BJ (cell line): ENCODE results near the gene SLC4A5. TPM values are rescaled to one million over a fixed set of nuclear protein-coding genes. Genes with fewer than 3 reads are reported as not detected.

Experiments used
- CTCF ChIA-PET: fragments of 350-600 bp; formaldehyde crosslinking; extraction: SDS; loops from one replicate; lab custom pipeline; 2021; ENCODE audit warnings: antibody characterized with exemption, inconsistent platforms; lab: Yijun Ruan, JAX
- POLR2A ChIA-PET: fragments of 300-600 bp; sonication (Branson Sonifier 250); formaldehyde crosslinking; extraction: SDS; loops from one replicate; lab custom pipeline; 2021; ENCODE audit warnings: antibody characterized with exemption; lab: Charles Lee
- DNase-seq: peaks from one replicate; pipeline ENCODE4 v3.0.0-alpha.2; 2011; ENCODE audit warnings: low read depth
- H3K27me3 ChIP-seq: 2 replicates; pipeline ENCODE4 v1.6.0; 2011; ENCODE audit warnings: low read length; ENCODE audit not compliant: control insufficient read depth, insufficient read depth
- H3K36me3 ChIP-seq: 2 replicates; pipeline ENCODE4 v1.5.1; 2011; ENCODE audit warnings: low read length; ENCODE audit not compliant: control insufficient read depth, insufficient read depth
- H3K4me3 ChIP-seq: 2 replicates; pipeline ENCODE4 v1.5.1; 2011; ENCODE audit warnings: low read depth, mild to moderate bottlenecking, control low read depth, low read length
- polyA plus RNA-seq: library from polyadenylated mRNA; depleted of rRNA; stranded (reverse); fragments of >200 nt; gene quantifications from 2 replicates; pipeline ENCODE4 v1.2.3, GENCODE V29; 2011
- TF ChIP-seq, protein P1 (sequence below): IDR thresholded peaks from 2 replicates; pipeline ENCODE4 v1.5.1; 2011; ENCODE audit warnings: low read depth, mild to moderate bottlenecking, control low read depth, inconsistent platforms, low read length, moderate library complexity; ENCODE audit not compliant: insufficient read depth

SLC4A5 gene
- polyA plus RNA-seq, 1 experiment, result 0.07 TPM

DNA sequence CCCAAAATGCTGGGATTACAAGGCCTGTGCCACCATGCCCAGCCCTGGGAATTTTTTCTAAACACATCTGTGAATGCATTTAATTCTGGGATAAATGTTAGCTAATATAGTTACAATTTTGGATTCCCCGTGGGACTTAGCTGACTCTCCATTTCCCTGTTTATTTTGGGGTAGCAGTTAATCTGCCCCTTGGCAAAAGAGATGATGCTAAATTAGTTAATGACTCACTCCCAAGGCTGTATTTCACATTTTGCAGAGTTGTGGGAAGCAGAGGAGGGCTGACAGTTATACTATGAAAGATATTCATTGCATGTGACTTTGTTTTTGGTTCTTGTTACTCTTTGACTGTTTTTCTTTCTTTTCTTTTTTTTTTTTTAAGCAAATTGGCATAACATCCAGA, 141.6 kb downstream of the SLC4A5 start:
- CTCF ChIA-PET, result interaction anchor here (0.7 to 2.7 kb wide), 2 partner anchors 48 to 380 kb away, joined by 4 to 7 read pairs; no protein-coding TSS in a partner anchor
- POLR2A ChIA-PET, result no interaction called here
- no peaks in the 10 kb centered on the region for H3K27me3 ChIP-seq
- TF ChIP-seq, protein P1, sequence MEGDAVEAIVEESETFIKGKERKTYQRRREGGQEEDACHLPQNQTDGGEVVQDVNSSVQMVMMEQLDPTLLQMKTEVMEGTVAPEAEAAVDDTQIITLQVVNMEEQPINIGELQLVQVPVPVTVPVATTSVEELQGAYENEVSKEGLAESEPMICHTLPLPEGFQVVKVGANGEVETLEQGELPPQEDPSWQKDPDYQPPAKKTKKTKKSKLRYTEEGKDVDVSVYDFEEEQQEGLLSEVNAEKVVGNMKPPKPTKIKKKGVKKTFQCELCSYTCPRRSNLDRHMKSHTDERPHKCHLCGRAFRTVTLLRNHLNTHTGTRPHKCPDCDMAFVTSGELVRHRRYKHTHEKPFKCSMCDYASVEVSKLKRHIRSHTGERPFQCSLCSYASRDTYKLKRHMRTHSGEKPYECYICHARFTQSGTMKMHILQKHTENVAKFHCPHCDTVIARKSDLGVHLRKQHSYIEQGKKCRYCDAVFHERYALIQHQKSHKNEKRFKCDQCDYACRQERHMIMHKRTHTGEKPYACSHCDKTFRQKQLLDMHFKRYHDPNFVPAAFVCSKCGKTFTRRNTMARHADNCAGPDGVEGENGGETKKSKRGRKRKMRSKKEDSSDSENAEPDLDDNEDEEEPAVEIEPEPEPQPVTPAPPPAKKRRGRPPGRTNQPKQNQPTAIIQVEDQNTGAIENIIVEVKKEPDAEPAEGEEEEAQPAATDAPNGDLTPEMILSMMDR, result no peak
- DNase-seq, result no peak
- no peak overlapping the region for H3K4me3 ChIP-seq
- H3K36me3 ChIP-seq, result peaks cover 7% of the 10 kb centered on the region

DNA sequence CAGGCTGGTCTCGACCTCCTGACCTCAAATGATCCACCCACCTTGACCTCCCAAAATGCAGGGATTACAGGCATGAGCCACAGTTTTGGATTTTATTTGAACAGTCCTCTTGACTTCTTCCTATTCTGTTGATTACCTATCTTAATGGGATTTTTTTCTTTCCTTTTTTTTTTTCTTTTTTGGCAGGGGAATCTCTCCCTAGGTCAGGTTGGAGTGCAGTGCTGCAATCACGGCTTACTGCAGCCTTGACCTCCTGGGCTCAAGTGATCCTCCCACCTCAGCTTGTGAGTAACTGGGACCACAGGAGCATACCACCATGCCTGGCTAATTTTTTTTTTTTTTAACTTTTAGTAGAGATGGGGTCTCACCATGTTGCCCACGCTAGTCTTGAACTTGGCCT, 142.0 kb downstream of the SLC4A5 start:
- POLR2A ChIA-PET, result no interaction called here
- CTCF ChIA-PET, result interaction anchor here (0.6 to 2.7 kb wide), 3 partner anchors 20 to 380 kb away, joined by 3 to 7 read pairs (median 4); no protein-coding TSS in a partner anchor
- H3K36me3 ChIP-seq, result peaks cover 5% of the 10 kb centered on the region

DNA sequence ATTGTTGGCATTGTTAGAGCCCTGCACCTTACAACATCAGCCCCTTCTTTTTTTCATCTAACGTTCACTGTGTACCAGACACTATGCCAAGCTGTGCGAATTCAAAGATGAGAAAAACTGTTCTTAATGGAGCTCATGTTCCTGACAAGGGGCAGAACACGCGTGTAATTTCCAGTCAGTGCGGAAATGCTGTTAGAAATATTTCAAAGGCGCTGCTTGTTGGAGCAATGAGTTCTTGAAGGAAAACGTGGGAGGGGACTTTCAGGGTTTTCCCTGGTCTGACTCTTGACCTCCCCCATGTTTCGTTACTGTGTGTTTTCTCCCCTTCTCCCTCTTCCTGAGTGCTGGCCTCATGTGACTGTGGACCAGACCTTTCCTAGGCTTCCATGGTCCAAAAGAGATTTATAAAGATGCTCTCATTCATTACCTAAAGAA, 143.3 kb downstream of the SLC4A5 start:
- POLR2A ChIA-PET, result interaction anchor here (0.6 kb wide), 1 partner anchor 365 kb away, joined by 3 read pairs; no protein-coding TSS in a partner anchor
- Histone ChIP-seq H3K36me3 (peaks cover 5% of the 10 kb centered on the region), H3K27me3 (no peaks in the 10 kb centered on the region), H3K4me3 (peak overlapping the region; percentile 100)
- CTCF ChIA-PET, result interaction anchor here (1.2 to 2.7 kb wide), 4 partner anchors 18 to 376 kb away, joined by 3 to 7 read pairs (median 4); no protein-coding TSS in a partner anchor
- no peak for DNase-seq
- TF ChIP-seq, protein P1, result no peak

More for the DNA sequence above, 142.0 kb downstream of the SLC4A5 start:
- TF ChIP-seq, protein P1, result no peak
- H3K27me3 ChIP-seq, result no peaks in the 10 kb centered on the region
- H3K4me3 ChIP-seq, result no peak overlapping the region
- DNase-seq, result no peak

DNA sequence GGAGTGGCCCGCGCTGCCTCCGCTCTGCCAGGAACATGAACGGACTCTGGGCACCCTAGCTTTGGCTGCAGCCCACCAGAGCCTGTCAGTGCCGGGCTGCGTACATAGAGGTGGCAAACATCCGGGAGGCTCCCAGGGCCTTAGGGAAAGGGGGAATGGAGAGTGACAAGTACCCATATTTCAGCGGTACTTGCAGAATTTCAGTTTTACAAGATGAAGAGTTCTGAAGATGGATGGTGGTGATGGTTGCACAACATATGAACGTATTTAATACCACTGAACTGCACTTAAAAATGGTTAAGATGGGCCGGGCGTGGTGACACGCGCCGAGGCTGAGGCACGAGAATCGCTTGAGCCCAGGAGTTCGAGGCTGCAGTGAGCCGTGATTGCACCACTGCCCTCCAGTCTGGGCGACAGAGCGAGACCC, 143.9 kb downstream of the SLC4A5 start:
- peaks cover 2% of the 10 kb centered on the region for H3K36me3 ChIP-seq
- peak overlapping the region; percentile 100 for H3K4me3 ChIP-seq
- no peaks in the 10 kb centered on the region for H3K27me3 ChIP-seq
- ChIA-PET POLR2A (no interaction called here), CTCF (interaction anchor here (0.9 to 2.1 kb wide), 12 partner anchors 8 to 375 kb away, joined by 3 to 10 read pairs (median 4); partner anchors contain the start of gene MOB1A)
- TF ChIP-seq, protein P1, result no peak
- DNase-seq, result no peak

DNA sequence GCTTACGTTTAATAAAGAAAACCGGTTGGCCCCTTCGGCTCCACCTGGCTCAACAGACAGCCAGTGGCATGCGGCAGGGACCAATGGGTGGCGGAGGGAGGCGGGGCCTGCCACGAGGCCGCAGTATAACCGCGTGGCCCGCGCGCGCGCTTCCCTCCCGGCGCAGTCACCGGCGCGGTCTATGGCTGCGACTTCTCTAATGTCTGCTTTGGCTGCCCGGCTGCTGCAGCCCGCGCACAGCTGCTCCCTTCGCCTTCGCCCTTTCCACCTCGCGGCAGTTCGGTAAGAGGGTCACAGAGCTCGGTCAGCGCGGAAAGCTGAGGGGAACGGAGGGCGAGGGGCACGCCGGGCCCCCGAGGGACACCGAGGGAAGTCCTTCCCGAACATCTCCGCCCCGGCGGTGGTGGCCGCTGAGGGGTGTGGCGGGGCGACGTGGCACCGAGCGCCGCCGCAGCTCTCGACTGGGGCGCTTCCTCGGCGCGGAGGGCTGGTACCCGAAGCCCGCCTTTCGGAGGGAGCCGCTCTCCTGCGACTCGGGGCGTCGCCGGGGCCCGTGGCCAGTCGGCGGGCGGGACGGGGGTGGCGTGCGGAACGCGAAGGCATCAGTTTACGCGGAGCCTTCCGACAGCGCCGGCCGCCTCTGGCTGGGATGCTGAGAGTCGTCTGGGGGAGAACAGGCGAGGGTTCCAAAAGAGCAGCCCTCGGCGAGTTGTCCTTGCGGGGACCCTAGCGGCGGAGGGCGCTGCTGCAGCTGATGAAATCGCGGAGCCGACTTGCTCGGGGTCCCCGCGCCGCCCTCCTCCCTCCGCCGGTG, 144.5 kb downstream of the SLC4A5 start, which contains the start of gene MTHFD2:
TSS of gene MTHFD2 (plus strand) at position 155 of the 814 bp plus-strand sequence. CDS start at position 182, 27 bp downstream.
- peak within 1 kb of the TSS; percentile 100 for H3K4me3 ChIP-seq
- TF ChIP-seq, protein P1, result peak; percentile 91
- DNase-seq, result peak; percentile 84
- POLR2A ChIA-PET, result no interaction called here
- no peaks in the 10 kb centered on the region for H3K36me3 ChIP-seq
- CTCF ChIA-PET, result interaction anchor here (0.8 to 2.1 kb wide), 13 partner anchors 9 to 374 kb away, joined by 3 to 10 read pairs (median 4); partner anchors contain the start of gene MOB1A
- no peaks in the 10 kb centered on the region for H3K27me3 ChIP-seq
